Common myeloid progenitor, CD34-positive (primary cell): Measurements from ENCODE around the gene NABP2.
"Not testable (repeated sequence)": the region's sequence is repeated elsewhere in the genome, so short reads cannot be mapped to it uniquely, and the experiment has no call there.

Experiments used
- CTCF ChIA-PET: fragments of 350-600 bp; sonication (Branson Sonifier 250); formaldehyde crosslinking; loops from one replicate; lab custom pipeline; 2021; ENCODE audit warnings: antibody characterized with exemption; lab: Charles Lee
- POLR2A ChIA-PET: fragments of 350-600 bp; sonication (Branson Sonifier 250); formaldehyde crosslinking; loops from one replicate; lab custom pipeline; 2021; ENCODE audit warnings: antibody characterized with exemption; lab: Charles Lee
- DNase-seq, 3 donors: peaks; one replicate each; pipeline versions ENCODE4 v3.0.0 to v3.0.0-alpha.2; 2013
- H3K27ac ChIP-seq, 2 experiments: 1 replicate in 1 of 2; 2 replicates in 1 of 2; pipeline ENCODE4 v1.7.0; 2013; ENCODE audit warnings: inconsistent platforms in 2 of 2, low read length in 2 of 2, mild to moderate bottlenecking in 2 of 2, low read depth in 1 of 2, moderate library complexity in 1 of 2; ENCODE audit not compliant: severe bottlenecking in 2 of 2, insufficient read depth in 1 of 2, poor library complexity in 1 of 2
- H3K27me3 ChIP-seq, 5 experiments: replicated peaks in 2 of 5; 1 replicate in 3 of 5; 2 replicates in 2 of 5; pipeline versions ENCODE4 v1.6.1 to v1.7.0; 2013; ENCODE audit warnings: low read length in 4 of 5, mild to moderate bottlenecking in 2 of 5, moderate library complexity in 2 of 5, inconsistent platforms in 1 of 5; ENCODE audit not compliant: insufficient read depth in 5 of 5, control insufficient read depth in 4 of 5
- H3K36me3 ChIP-seq, 4 experiments: 1 replicate in 2 of 4; 2 replicates in 2 of 4; pipeline versions ENCODE4 v1.6.1 to v1.7.0; 2013; ENCODE audit warnings: low read length in 3 of 4, control low read depth in 1 of 4, mild to moderate bottlenecking in 1 of 4; ENCODE audit not compliant: control insufficient read depth in 4 of 4, insufficient read depth in 4 of 4
- H3K4me1 ChIP-seq, 4 experiments: 1 replicate in 3 of 4; 2 replicates in 1 of 4; pipeline versions ENCODE4 v1.6.1 to v1.7.1; 2013; ENCODE audit warnings: low read length in 3 of 4, mild to moderate bottlenecking in 3 of 4, control low read depth in 1 of 4, inconsistent platforms in 1 of 4, moderate library complexity in 1 of 4; ENCODE audit not compliant: control insufficient read depth in 4 of 4, insufficient read depth in 4 of 4; ENCODE audit errors: control extremely low read depth in 1 of 4
- H3K4me3 ChIP-seq, 7 experiments: 1 replicate in 4 of 7; 2 replicates in 3 of 7; pipeline versions ENCODE4 v1.5.1 to v1.7.0; 2013; ENCODE audit warnings: mild to moderate bottlenecking in 7 of 7, low read length in 6 of 7, moderate library complexity in 6 of 7, inconsistent platforms in 2 of 7, low read depth in 2 of 7, control low read depth in 1 of 7; ENCODE audit not compliant: insufficient read depth in 4 of 7, control insufficient read depth in 1 of 7; ENCODE audit errors: extremely low read depth in 1 of 7
- H3K9me3 ChIP-seq, 5 experiments: 1 replicate in 4 of 5; 2 replicates in 1 of 5; pipeline versions ENCODE4 v1.6.1 to v1.7.1; 2013; ENCODE audit warnings: low read length in 4 of 5, mild to moderate bottlenecking in 2 of 5, inconsistent platforms in 1 of 5, low read depth in 1 of 5, moderate library complexity in 1 of 5; ENCODE audit not compliant: control insufficient read depth in 4 of 5, insufficient read depth in 2 of 5; ENCODE audit errors: control extremely low read depth in 1 of 5
- WGBS: methylation state at CpG from one replicate; pipeline ENCODE4 v1.1.5; 2013; ENCODE audit not compliant: insufficient coverage; 5-methylcytosine and 5-hydroxymethylcytosine counted together

The NABP2 gene

GRCh38 chr12:56262955-56263354 lies 38.8 kb downstream of the NABP2 start:
- DNase-seq, H3K9me3 ChIP-seq, H3K36me3 ChIP-seq, H3K4me3 ChIP-seq, H3K27me3 ChIP-seq, H3K27ac ChIP-seq, POLR2A ChIA-PET: not testable (repeated sequence)
- H3K4me1 ChIP-seq: peaks cover 0 to 24% (median 19%) of the 10 kb centered on the region in 4 experiments
- CTCF ChIA-PET: interaction anchor here (0.7 to 0.8 kb wide), 3 partner anchors 8 to 138 kb away, joined by 3 to 4 read pairs (median 3); no protein-coding TSS in a partner anchor
- 94% methylated on average over 2 of the region's 7 CpGs for WGBS

- 29% methylated on average over 7 of the region's 16 CpGs for WGBS
- H3K36me3 ChIP-seq: peaks cover 0 to 21% (median 6%) of the 10 kb centered on the region in 4 experiments
- not testable (repeated sequence) for H3K9me3 ChIP-seq, DNase-seq, H3K27me3 ChIP-seq
- ChIA-PET CTCF (interaction anchor here (1.0 to 3.0 kb wide), 7 partner anchors 10 to 196 kb away, joined by 3 to 19 read pairs (median 6); no protein-coding TSS in a partner anchor), POLR2A (interaction anchor here (0.6 to 1.9 kb wide), 5 partner anchors 8 to 331 kb away, joined by 3 to 7 read pairs (median 5); partner anchors contain the start of gene ANKRD52)
- H3K4me1 ChIP-seq: peaks cover 0 to 16% (median 15%) of the 10 kb centered on the region in 4 experiments
- H3K27ac ChIP-seq: peak overlapping the region; percentile 70 to 85
- peak overlapping the region; percentile 70 to 92 (median 86) for H3K4me3 ChIP-seq
Measured at GRCh38 chr12:56266068-56266692, 42.0 kb downstream of the NABP2 start.

- H3K4me1 ChIP-seq: peaks cover 0 to 16% (median 15%) of the 10 kb centered on the region in 4 experiments
- whole genome bisulfite sequencing: under 1% methylated on average over 32 of the region's 68 CpGs
- H3K27me3 ChIP-seq: no peaks in the 10 kb centered on the region
- peak; percentile 90 to 94 (median 93) for DNase-seq
- no peaks in the 10 kb centered on the region for H3K9me3 ChIP-seq
- H3K36me3 ChIP-seq: peaks cover 0 to 24% (median 9%) of the 10 kb centered on the region in 4 experiments
- H3K4me3 ChIP-seq: peak within 1 kb of the TSS; percentile 70 to 92 (median 86)
- POLR2A ChIA-PET: interaction anchor here (1.3 to 1.9 kb wide), 4 partner anchors 8 to 66 kb away, joined by 3 to 7 read pairs (median 6); partner anchors contain the start of gene ANKRD52
- CTCF ChIA-PET: interaction anchor here (0.7 to 3.0 kb wide), 12 partner anchors 8 to 195 kb away, joined by 3 to 19 read pairs (median 4); partner anchors contain the start of genes ANKRD52 and RNF41
- H3K27ac ChIP-seq: peak within 1 kb of the TSS; percentile 70 to 85
Measured at GRCh38 chr12:56266693-56267442, 42.7 kb downstream of the NABP2 start, which contains the start of gene COQ10A. COQ10A (plus strand) TSS chr12:56266942; CDS start chr12:56267119, 177 bp downstream.

- Histone ChIP-seq H3K27ac (peak overlapping the region in 1 of 2 experiments; percentile 85), H3K36me3 (peaks cover 0 to 28% (median 14%) of the 10 kb centered on the region in 4 experiments), H3K4me1 (peaks cover 0 to 16% (median 15%) of the 10 kb centered on the region in 4 experiments), H3K4me3 (peak overlapping the region; percentile 70 to 92 (median 86)), H3K9me3 (no peaks in the 10 kb centered on the region), H3K27me3 (no peaks in the 10 kb centered on the region)
- ChIA-PET POLR2A (interaction anchor here (1.3 to 1.9 kb wide), 4 partner anchors 8 to 65 kb away, joined by 3 to 7 read pairs (median 6); partner anchors contain the start of gene ANKRD52), CTCF (interaction anchor here (0.7 to 3.0 kb wide), 11 partner anchors 8 to 194 kb away, joined by 3 to 19 read pairs (median 4); partner anchors contain the start of genes ANKRD52 and RNF41)
- WGBS: 44% methylated on average over 10 of the region's 21 CpGs
- DNase-seq: no peak
Measured at GRCh38 chr12:56267443-56268071, 43.4 kb downstream of the NABP2 start.

GRCh38 chr12:56271031-56271430 lies 46.9 kb downstream of the NABP2 start:
- Histone ChIP-seq H3K27ac (no peak overlapping the region), H3K27me3 (no peaks in the 10 kb centered on the region), H3K36me3 (peaks cover 12 to 56% (median 42%) of the 10 kb centered on the region in 4 experiments), H3K9me3 (no peaks in the 10 kb centered on the region), H3K4me3 (no peak overlapping the region), H3K4me1 (peaks cover 0 to 16% (median 14%) of the 10 kb centered on the region in 4 experiments)
- CTCF ChIA-PET: interaction anchor here (0.7 to 1.7 kb wide), 9 partner anchors 8 to 200 kb away, joined by 3 to 7 read pairs (median 4); no protein-coding TSS in a partner anchor
- POLR2A ChIA-PET: interaction anchor here (0.7 kb wide), 1 partner anchor 10 kb away, joined by 3 read pairs; no protein-coding TSS in a partner anchor
- peak in 2 of 3 donors; percentile 53 to 59 for DNase-seq
- WGBS: 0% methylated on average over 1 of the region's 1 CpG

- H3K4me3 ChIP-seq, DNase-seq, POLR2A ChIA-PET, H3K27me3 ChIP-seq, H3K9me3 ChIP-seq, H3K27ac ChIP-seq, H3K4me1 ChIP-seq: not testable (repeated sequence)
- no CpG with 5 or more reads among the region's 2 CpGs for WGBS
- peaks cover 15 to 64% (median 49%) of the 10 kb centered on the region in 4 experiments for H3K36me3 ChIP-seq
- CTCF ChIA-PET: interaction anchor here (1.7 kb wide), 1 partner anchor 67 kb away, joined by 7 read pairs; no protein-coding TSS in a partner anchor
Measured at GRCh38 chr12:56272468-56272867, 48.3 kb downstream of the NABP2 start.
